ENCODE results near the gene TMEM91. TPM values are rescaled to one million over a fixed set of nuclear protein-coding genes. Genes with fewer than 3 reads are reported as not detected.

Gene TMEM91
- total and polyA plus RNA-seq, 2 of the 8 experiments (the other 6 are each of a cell fraction or from before 2014, with no cell fraction given): 5.3 to 7.4 TPM

DNA sequence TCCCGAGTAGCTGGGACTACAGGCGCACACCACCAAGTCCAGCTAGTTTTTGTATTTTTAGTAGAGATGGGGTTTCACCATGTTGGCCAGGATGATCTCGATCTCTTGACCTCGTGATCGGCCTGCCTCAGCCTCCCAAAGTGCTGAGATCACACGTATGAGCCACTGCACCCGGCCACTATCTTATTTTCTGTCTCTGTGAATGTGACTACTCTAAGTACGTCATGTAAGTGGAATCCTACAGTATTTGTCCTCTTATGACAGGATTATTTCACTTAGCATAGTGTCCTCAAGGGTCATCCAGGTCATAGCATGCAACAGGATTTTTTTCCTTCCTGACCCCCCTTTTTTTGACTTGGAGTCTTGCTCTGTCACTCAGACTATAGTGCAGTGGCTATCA, 4.8 kb upstream of the TMEM91 start:
- no peak overlapping the region for H3K4me2 ChIP-seq (ENCODE audit: insufficient read depth in 1 of 2, low read depth in 2 of 2, low read length in 2 of 2)
- TF ChIP-seq TAF1 (IDR thresholded peaks at IDR 0.05; ENCODE audit: low read depth, low read length): no peak
- TF ChIP-seq RBBP5 (IDR thresholded peaks at IDR 0.05; ENCODE audit: borderline replicate concordance, low read depth, low read length): no peak
- H3K23ac ChIP-seq (ENCODE audit: insufficient read length): no peak overlapping the region
- no peak overlapping the region for H2BK15ac ChIP-seq (ENCODE audit: low read length)
- H3K36me3 ChIP-seq (ENCODE audit: control insufficient read depth in 2 of 4, insufficient read depth in 4 of 4, low read length in 3 of 4): no peaks in the 10 kb centered on the region
- H4K8ac ChIP-seq (ENCODE audit: extremely low read depth, insufficient read depth, low read length): no peak overlapping the region
- H3K79me2 ChIP-seq (ENCODE audit: control insufficient read depth in 1 of 2, insufficient read depth in 2 of 2, low read length in 2 of 2): no peaks in the 10 kb centered on the region
- no peaks in the 10 kb centered on the region for H3K9me3 ChIP-seq (ENCODE audit: insufficient read depth in 2 of 2, low read depth in 1 of 2, low read length in 1 of 2)
- H4K20me1 ChIP-seq (replicated peaks in 1 of 2; ENCODE audit: control insufficient read depth in 1 of 2, insufficient read depth in 2 of 2, low read length in 2 of 2): no peaks in the 10 kb centered on the region
- H2BK12ac ChIP-seq (ENCODE audit: low read depth, low read length): no peak overlapping the region
- 89% methylated on average over 8 of the region's 8 CpGs; no CpG with 5 or more reads in 1 of the 2 experiments for WGBS, 2 experiments (ENCODE audit: extremely low coverage in 1 of 2, insufficient coverage in 1 of 2, insufficient read length in 1 of 2, insufficient replicate concordance in 2 of 2, low coverage in 1 of 2, low lambda C conversion rate in 2 of 2, missing lambda C conversion rate in 1 of 2)
- no peak overlapping the region for H3K4ac ChIP-seq (replicated peaks; ENCODE audit: insufficient read length, low read depth, low read length)
- H3K4me1 ChIP-seq (replicated peaks in 1 of 4; ENCODE audit: control insufficient read depth in 3 of 4, insufficient read depth in 4 of 4, low read length in 3 of 4): peaks cover 0 to 2% (median under 1%) of the 10 kb centered on the region in 4 experiments; a peak in 1 of 7 replicates
- no peak overlapping the region for H2BK20ac ChIP-seq (ENCODE audit: low read length)
- H4K5ac ChIP-seq (ENCODE audit: insufficient read length, low read depth, low read length): no peak overlapping the region
- no peak for DNase-seq (ENCODE audit: low read depth in 1 of 2, low spot score in 2 of 2)
- H3K9ac ChIP-seq (replicated peaks in 1 of 4; ENCODE audit: extremely low read depth in 1 of 4, low read depth in 3 of 4, low read length in 3 of 4): no peak overlapping the region
- H2AK5ac ChIP-seq (ENCODE audit: low read depth, low read length): no peak overlapping the region
- H3K79me1 ChIP-seq (ENCODE audit: low read depth, low read length): no peaks in the 10 kb centered on the region; the same call in 1 of the 2 replicates
- no peak overlapping the region for H2AFZ ChIP-seq (ENCODE audit: low read length)
- no peak overlapping the region for H2BK120ac ChIP-seq (replicated peaks; ENCODE audit: low read depth, low read length)
- H3K23me2 ChIP-seq (ENCODE audit: low read depth, low read length): peaks cover 4% of the 10 kb centered on the region; the same call in 1 of the 2 replicates
- H3K14ac ChIP-seq (ENCODE audit: insufficient read length): no peak overlapping the region
- no peak overlapping the region for H3K27ac ChIP-seq (ENCODE audit: low read depth, low read length)
- ChIA-PET POLR2A (ENCODE audit: partially characterized antibody) (no interaction called here), CTCF (ENCODE audit: partially characterized antibody) (interaction anchor here (0.7 to 3.0 kb wide), 6 partner anchors 15 to 565 kb away, joined by 3 to 11 read pairs (median 3); no protein-coding TSS in a partner anchor)
- H3K56ac ChIP-seq (replicated peaks; ENCODE audit: insufficient read length, low read depth, low read length): no peak overlapping the region
- no peak overlapping the region for H4K91ac ChIP-seq (replicated peaks; ENCODE audit: insufficient read length, low read length)
- no peaks in the 10 kb centered on the region; a peak in 1 of 7 replicates for H3K27me3 ChIP-seq (replicated peaks in 1 of 4; ENCODE audit: control insufficient read depth in 3 of 4, extremely low read depth in 1 of 4, insufficient read depth in 3 of 4, low read length in 3 of 4)
- FAIRE-seq: no peak
- H3K18ac ChIP-seq (ENCODE audit: extremely low read depth, low read length): no peak overlapping the region
- H2BK5ac ChIP-seq (ENCODE audit: low read depth, low read length): no peak overlapping the region
- no peak overlapping the region for H3K4me3 ChIP-seq (ENCODE audit: extremely low read depth in 1 of 4, insufficient read depth in 2 of 4, low read depth in 3 of 4, low read length in 4 of 4)

Measured in H1 (cell line).